ENCODE data around the gene CPAMD8.

GRCh38 chr19:16915135-16915534 is 111.5 kb downstream of the CPAMD8 start:
- TF ChIP-seq CTCF (IDR thresholded peaks at IDR 0.05; ENCODE audit: control extremely low read depth in 1 of 3, insufficient read depth in 1 of 3, low read depth in 1 of 3, low read length in 3 of 3) (no peak), POLR2A (IDR thresholded peaks at IDR 0.05; ENCODE audit: control extremely low read depth in 1 of 2, low read depth in 2 of 2, low read length in 2 of 2) (no peak), GABPA (IDR thresholded peaks at IDR 0.05; ENCODE audit: borderline replicate concordance, insufficient read depth, low read length) (no peak), USF2 (IDR thresholded peaks at IDR 0.05; ENCODE audit: low read length) (no peak), ATF3 (IDR thresholded peaks at IDR 0.05; ENCODE audit: insufficient read depth, low read depth, low read length) (no peak)

All from H1 (cell line).